Measurements from ENCODE around the gene OR2G6.
"Not testable (repeated sequence)": the region's sequence is repeated elsewhere in the genome, so short reads cannot be mapped to it uniquely, and the experiment has no call there.

OR2G6 gene

DNA sequence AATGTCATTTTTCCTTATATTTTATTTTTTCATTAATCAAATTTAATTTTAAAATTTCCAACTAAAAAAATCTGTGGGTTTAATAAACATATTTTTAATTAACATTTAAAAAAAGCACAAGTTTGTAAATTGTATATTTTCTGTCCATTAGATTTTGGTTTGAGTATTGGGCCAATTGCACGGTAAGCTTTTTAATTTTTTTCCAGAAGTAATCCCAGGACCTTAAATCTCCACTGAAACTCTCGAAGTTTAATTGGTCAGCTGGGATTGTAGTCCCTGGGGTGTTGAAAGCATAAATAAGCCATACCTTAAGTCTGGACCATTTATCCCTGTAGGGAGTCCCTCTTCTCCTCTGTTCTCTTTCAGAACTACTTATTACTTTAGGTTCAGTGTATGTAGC lies at the start of gene OR2G6:
TSS of gene OR2G6 (plus strand) at position 301 of the 400 bp plus-strand sequence. CDS start 13,574 bp downstream, outside the sequence.
- DNase-seq (ENCODE audit: low read depth) = not testable (repeated sequence)

GRCh38 chr1:248459117-248459516 lies 48.8 kb upstream of the OR2G6 start:
- not testable (repeated sequence) for DNase-seq (ENCODE audit: low read depth)

DNA sequence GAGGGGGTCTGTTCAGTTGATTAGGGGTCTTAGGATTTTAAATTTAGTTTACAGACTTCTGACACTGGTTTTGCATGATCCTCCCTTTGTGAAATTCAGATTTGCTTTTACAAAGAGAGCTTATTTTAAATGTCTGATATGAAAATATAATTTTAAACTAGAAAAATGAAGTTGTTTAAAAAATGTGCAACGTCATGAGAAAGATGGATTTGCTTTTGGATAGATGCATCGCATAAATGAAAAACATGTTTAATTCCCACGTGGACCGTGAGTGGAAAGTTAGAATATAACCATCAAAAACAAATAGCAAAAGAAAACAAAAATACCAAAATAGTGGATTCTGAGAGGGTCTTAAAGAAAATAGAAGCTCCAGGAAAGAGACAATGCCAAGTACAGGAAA lies 36.7 kb upstream of the OR2G6 start:
- no peak for DNase-seq (ENCODE audit: low read depth)

DNA sequence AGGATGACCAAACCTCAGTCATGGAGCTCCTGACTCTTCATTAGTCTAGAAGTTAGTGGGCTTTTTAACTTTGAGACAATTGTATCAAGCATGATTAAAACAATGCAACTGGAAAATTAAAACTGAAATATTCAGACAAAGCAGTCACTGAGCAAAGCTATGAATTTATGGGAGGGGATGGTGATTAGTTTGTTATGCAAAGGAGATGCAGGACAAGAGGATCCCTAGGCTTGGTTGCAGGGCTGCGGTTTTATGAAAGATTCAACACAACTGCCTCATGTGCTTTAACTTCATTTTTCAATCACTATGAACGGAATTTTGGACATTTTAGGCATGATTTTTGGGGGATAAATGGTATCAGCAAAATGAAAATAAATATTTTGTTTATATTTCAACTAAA lies 35.8 kb upstream of the OR2G6 start:
- not testable (repeated sequence) for DNase-seq (ENCODE audit: low read depth)

DNA sequence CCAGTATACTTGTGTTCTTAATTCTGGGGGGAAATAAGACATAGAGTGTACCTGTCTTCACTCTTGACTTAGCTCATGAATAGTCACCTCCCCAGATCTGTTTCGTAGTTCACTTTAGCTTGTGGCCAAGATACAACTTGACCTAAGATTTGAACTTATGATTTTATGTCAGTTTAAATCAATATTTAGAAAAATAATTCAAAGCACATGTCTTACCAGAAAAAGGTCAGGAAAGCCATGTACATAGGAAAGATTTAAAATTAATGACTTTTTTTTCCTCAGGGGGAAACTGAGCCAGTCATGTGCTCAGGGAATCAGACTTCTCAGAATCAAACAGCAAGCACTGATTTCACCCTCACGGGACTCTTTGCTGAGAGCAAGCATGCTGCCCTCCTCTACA lies 34.8 kb upstream of the OR2G6 start, which contains the start of gene OR2T3:
TSS of gene OR2T3 (plus strand) at position 301 of the 400 bp plus-strand sequence. CDS start at position 301, 0 bp downstream.
- not testable (repeated sequence) for DNase-seq (ENCODE audit: low read depth)

- not testable (repeated sequence) for DNase-seq (ENCODE audit: low read depth)
Measured at GRCh38 chr1:248475660-248476059, 32.2 kb upstream of the OR2G6 start.

DNA sequence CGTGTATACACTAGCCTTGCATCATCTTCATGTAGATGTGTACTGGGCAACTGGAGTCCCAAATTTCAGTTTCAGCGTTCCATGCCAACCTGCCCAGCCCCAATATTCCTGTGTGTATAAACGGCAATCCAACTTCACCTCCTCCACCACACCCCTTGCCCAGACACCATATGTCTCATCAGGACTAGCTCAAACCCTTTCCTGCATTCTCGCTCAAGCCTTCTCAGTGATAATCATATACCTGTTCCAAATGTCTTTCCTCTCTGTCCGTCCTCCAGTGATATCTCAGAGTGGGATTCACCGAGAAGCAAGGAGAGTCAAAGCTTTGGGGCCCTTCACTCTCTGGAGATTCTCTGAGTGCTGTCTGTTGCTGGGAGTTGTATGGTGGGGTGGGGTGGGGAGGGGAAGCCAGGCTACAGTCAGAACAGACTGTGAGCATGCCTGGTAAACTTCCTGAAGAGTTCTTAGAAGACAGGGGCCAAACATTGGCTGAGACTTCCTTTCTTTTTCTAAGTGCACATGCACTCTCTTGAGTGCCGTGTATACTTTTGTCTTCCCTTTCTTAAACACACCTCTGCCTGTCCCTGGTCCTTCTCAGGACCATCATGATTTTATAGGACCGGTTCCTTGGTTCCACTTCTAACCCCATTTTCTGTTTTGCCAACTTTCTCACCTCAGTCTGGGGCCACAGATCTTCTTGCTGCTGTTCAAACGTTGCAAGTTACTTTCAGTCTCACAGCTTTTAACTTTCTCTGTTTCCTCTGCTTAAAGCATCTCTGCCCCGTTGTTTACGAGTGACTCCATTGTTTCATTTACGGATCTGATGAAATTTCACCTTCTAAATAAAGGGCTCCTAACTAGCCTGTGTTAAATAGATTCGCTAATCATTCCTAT lies 25.9 kb upstream of the OR2G6 start:
- DNase-seq (ENCODE audit: low read depth) = not testable (repeated sequence)

GRCh38 chr1:248488289-248488688 lies 19.6 kb upstream of the OR2G6 start, which contains the start of gene OR2T5:
Gene OR2T5 (plus strand): TSS chr1:248488589. CDS start chr1:248488589, 0 bp downstream.
- DNase-seq (ENCODE audit: low read depth) = not testable (repeated sequence)

DNA sequence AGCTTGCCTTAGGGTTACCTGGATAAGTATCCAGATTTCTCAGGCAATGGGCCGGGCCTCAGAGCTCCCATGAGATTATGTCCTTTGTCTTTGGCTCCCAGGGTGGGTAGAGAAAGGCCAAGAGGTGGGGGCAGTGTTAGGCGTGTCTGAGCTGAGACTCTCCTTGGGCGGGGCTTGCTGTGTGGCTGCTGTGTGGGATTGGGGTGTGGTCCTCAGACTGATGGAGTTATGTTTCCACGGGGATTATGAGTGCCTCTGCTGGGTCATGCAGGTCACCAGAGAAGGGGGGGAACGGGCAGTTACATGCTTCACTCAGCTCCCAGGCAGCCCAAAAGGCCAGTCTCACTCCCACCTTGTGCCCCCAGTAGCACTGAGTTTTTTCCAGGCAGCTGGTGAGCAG lies 11.2 kb upstream of the OR2G6 start:
- DNase-seq (ENCODE audit: low read depth) = not testable (repeated sequence)

DNA sequence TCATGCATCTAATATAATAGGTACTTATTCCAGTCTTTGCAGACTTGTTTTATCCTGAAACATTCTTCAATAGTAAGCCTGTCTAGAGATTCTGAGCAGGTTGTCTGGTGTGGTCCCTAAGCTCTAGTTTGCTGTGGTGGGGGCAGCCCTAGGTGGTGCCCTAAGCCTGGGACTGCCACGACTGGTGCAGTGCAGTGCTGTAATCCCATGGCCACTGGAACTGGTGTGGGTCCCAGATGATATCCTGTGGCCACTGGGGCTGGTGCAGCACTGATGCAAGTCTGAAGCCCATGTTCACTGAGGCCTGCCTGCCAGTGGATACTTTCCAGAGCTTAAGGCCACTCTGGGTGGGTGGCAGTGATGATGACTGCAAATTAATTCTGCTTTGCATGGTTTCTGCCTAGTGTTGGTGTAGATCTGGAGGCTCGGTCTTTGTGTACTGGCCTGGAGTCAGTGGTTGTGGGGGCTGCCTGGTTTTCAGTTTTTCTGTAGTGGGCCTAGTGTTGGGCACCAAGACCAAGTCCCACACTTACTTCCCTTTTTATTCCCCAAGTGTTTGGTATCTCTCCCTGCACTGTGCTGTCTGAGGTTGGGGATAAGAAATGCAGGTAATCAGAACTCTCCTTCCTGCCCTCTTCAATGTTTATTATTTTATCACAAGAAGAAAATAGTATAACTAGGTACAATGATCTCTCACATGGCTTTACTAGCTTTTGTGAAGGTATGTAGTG lies 7.4 kb upstream of the OR2G6 start:
- not testable (repeated sequence) for DNase-seq (ENCODE audit: low read depth)

DNA sequence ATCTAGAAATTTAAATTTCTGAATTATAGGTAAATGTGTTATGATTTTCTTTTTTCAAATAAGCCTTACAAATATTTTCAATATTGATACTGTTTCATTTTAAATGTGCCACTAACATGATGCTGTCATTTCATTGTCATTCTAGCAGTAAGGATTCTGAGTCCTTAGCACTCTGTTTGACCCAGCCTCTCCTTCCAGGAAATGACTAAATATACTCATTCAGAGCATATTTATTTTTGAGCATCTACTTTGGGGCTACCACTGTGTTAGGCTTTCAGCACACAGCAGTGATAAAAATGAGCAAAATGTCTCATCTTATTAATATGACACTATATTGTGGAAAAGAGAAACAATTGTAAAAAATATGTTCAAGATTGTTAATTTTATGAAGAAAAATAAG lies 2.3 kb downstream of the OR2G6 start:
- not testable (repeated sequence) for DNase-seq (ENCODE audit: low read depth)

- DNase-seq (ENCODE audit: low read depth) = no peak
Measured at GRCh38 chr1:248521856-248522255, 14.0 kb downstream of the OR2G6 start.

DNA sequence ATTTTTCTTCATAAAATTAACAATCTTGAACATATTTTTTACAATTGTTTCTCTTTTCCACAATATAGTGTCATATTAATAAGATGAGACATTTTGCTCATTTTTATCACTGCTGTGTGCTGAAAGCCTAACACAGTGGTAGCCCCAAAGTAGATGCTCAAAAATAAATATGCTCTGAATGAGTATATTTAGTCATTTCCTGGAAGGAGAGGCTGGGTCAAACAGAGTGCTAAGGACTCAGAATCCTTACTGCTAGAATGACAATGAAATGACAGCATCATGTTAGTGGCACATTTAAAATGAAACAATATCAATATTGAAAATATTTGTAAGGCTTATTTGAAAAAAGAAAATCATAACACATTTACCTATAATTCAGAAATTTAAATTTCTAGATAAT lies 29.6 kb downstream of the OR2G6 start:
- not testable (repeated sequence) for DNase-seq (ENCODE audit: low read depth)

DNA sequence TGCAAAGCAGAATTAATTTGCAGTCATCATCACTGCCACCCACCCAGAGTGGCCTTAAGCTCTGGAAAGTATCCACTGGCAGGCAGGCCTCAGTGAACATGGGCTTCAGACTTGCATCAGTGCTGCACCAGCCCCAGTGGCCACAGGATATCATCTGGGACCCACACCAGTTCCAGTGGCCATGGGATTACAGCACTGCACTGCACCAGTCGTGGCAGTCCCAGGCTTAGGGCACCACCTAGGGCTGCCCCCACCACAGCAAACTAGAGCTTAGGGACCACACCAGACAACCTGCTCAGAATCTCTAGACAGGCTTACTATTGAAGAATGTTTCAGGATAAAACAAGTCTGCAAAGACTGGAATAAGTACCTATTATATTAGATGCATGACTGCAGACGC lies 39.5 kb downstream of the OR2G6 start:
- not testable (repeated sequence) for DNase-seq (ENCODE audit: low read depth)

GRCh38 chr1:248551027-248551426 lies 43.2 kb downstream of the OR2G6 start:
- DNase-seq (ENCODE audit: low read depth) = not testable (repeated sequence)

DNA sequence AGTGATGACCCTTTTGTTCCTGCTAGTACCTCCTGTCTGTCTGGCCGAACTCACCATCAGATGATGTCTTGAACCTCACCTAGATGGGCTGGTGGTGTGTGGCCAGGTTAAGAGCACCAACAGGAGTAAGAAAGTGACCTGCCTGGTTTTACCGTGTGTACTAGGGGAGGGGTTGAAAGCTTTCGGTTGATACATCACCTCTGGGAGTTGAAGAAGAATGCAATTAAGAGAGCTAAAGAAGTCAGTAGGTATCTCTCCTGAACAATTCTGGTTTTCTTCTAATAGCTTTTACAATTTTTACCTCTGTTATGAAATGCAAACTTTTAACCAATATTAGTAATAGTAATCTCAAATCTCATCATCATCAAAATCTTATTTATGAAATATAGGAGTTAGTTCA lies 54.8 kb downstream of the OR2G6 start, which contains the start of gene OR2T29:
TSS of gene OR2T29 (minus strand) at position 101 of the 400 bp plus-strand sequence. CDS start 3,281 bp downstream, outside the sequence.
- DNase-seq (ENCODE audit: low read depth) = not testable (repeated sequence)

DNA sequence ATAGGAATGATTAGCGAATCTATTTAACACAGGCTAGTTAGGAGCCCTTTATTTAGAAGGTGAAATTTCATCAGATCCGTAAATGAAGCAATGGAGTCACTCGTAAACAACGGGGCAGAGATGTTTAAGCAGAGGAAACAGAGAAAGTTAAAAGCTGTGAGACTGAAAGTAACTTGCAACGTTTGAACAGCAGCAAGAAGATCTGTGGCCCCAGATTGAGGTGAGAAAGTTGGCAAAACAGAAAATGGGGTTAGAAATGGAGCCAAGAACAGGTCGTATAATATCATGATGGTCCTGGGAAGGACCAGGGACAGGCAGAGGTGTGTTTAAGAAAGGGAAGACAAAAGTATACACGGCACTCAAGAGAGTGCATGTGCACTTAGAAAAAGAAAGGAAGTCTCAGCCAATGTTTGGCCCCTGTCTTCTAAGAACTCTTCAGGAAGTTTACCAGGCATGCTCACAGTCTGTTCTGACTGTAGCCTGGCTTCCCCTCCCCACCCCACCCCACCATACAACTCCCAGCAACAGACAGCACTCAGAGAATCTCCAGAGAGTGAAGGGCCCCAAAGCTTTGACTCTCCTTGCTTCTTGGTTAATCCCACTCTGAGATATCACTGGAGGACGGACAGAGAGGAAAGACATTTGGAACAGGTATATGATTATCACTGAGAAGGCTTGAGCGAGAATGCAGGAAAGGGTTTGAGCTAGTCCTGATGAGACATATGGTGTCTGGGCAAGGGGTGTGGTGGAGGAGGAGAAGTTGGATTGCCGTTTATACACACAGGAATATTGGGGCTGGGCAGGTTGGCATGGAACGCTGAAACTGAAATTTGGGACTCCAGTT lies 57.9 kb downstream of the OR2G6 start:
- DNase-seq (ENCODE audit: low read depth) = not testable (repeated sequence)

- not testable (repeated sequence) for DNase-seq (ENCODE audit: low read depth)
Measured at GRCh38 chr1:248569049-248569448, 61.2 kb downstream of the OR2G6 start.

DNA sequence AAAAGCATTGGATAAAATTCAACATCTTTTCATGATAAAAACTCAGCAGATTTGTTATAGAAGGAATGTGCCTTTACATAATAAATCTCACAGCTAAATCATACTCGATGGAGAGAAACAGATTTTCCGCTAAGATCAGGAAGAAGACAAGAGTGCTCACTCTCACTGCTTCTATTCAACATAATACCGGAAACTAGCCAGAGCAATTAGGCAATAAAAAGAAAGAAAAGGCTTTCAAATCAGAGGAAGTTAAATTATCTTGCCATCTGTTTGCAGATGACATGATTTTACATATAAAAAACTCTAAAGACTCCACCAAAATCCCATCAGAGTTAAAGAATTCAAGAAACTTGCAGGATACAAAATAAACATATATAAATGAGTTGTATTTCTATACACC lies 62.9 kb downstream of the OR2G6 start:
- not testable (repeated sequence) for DNase-seq (ENCODE audit: low read depth)

GRCh38 chr1:248572049-248572448 lies 64.2 kb downstream of the OR2G6 start:
- not testable (repeated sequence) for DNase-seq (ENCODE audit: low read depth)

DNA sequence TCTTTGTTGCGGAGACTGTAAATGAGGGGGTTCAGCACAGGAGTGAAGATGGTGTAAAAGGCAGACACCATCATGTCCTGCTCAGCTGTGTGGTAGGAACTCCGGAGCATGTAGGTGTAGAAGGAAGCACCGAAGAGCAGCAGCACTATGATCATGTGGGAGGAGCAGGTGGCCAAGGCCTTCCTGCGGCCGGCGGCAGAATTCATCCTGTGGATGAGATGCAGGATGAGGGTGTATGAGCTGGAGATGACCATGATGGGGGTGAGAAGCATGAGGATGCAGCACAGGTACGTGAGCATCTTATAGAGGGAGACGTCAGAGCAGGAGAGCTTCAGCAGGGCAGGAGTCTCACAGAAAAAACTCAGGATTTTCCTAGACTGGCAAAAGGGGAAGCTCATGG lies 66.0 kb downstream of the OR2G6 start:
- not testable (repeated sequence) for DNase-seq (ENCODE audit: low read depth)

Data from fibroblast of the conjunctiva (primary cell).